ENCODE measurements around the gene MT1M. TPM values are rescaled to one million over a fixed set of nuclear protein-coding genes. Genes with fewer than 3 reads are reported as not detected.

Gene MT1M
- total RNA-seq, 4 donors from 2014 or later = 7.1 to 45.5 (median 33.8) TPM

DNA sequence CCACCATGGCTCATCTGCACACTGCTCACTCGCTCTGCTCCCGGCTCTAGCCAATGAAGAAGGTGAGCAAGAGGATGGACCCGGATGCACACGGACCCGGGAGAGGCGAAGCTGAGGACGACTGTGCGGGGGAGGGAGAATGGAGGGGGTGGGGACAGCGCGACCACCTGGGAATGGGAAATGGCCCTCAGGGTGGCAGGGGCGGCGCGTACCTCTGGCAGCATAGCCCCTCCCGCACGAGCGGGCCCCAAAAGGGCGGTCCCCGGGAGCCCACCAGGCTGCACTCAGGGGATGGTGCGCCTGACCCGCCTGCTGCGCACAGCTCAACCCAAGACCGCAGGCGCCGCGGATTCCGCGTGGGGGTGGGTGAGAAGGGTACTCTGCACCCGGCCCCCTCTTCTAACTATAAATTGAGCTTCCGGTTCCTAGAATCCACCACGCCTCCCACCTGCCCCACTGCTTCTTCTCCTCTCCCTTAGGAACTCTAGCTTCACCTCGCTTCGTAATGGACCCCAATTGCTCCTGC lies 43.3 kb downstream of the MT1M start:
- Histone ChIP-seq H3K4me3 (replicated peaks in 1 of 3) (peak overlapping the region in 2 of 3 donors; percentile 4 to 29), H3K27me3 (no peaks in the 10 kb centered on the region), H3K9me3 (no peaks in the 10 kb centered on the region), H3K27ac (no peak overlapping the region), H3K4me1 (peaks cover 6 to 16% of the 10 kb centered on the region in 2 donors), H3K36me3 (no peaks in the 10 kb centered on the region)
- intact Hi-C loops (cut with DNase I) = no loop called here
- WGBS, 2 donors = 10 to 13% methylated on average over 22 to 30 of the region's 32 CpGs
- no peak for TF ChIP-seq POLR2A (IDR thresholded peaks at IDR 0.05)
- TF ChIP-seq, protein P1, sequence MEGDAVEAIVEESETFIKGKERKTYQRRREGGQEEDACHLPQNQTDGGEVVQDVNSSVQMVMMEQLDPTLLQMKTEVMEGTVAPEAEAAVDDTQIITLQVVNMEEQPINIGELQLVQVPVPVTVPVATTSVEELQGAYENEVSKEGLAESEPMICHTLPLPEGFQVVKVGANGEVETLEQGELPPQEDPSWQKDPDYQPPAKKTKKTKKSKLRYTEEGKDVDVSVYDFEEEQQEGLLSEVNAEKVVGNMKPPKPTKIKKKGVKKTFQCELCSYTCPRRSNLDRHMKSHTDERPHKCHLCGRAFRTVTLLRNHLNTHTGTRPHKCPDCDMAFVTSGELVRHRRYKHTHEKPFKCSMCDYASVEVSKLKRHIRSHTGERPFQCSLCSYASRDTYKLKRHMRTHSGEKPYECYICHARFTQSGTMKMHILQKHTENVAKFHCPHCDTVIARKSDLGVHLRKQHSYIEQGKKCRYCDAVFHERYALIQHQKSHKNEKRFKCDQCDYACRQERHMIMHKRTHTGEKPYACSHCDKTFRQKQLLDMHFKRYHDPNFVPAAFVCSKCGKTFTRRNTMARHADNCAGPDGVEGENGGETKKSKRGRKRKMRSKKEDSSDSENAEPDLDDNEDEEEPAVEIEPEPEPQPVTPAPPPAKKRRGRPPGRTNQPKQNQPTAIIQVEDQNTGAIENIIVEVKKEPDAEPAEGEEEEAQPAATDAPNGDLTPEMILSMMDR (IDR thresholded peaks at IDR 0.05) = no peak
- peak; percentile 29 to 39 for DNase-seq

DNA sequence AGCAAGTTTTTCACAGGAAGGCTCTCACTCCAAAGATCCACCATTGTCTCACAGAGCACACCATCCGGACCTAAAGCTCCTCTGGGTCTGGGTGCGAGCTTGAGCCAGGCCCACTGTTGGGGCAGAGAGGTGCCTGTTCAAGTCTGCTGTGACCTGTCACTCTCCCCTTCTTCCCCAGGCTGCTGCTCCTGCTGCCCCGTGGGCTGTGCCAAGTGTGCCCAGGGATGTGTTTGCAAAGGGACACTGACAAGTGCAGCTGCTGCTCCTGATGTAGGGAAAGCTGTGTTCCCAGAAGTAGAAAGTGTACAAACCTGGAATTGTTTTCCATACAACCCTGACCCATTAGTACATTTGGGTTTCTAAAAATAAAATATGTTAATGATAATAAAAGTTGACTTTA lies 45.0 kb downstream of the MT1M start:
- intact Hi-C loops (cut with DNase I) = no loop called here
- TF ChIP-seq, protein P1 (IDR thresholded peaks at IDR 0.05) = no peak
- TF ChIP-seq POLR2A (IDR thresholded peaks at IDR 0.05) = no peak
- Histone ChIP-seq H3K27me3 (no peaks in the 10 kb centered on the region), H3K27ac (no peak overlapping the region), H3K4me1 (peaks cover 12 to 22% of the 10 kb centered on the region in 2 donors), H3K4me3 (replicated peaks in 1 of 3) (no peak overlapping the region), H3K36me3 (no peaks in the 10 kb centered on the region), H3K9me3 (no peaks in the 10 kb centered on the region)
- DNase-seq = no peak
- WGBS, 2 donors = 67 to 88% methylated on average over 1 to 3 of the region's 3 CpGs

DNA sequence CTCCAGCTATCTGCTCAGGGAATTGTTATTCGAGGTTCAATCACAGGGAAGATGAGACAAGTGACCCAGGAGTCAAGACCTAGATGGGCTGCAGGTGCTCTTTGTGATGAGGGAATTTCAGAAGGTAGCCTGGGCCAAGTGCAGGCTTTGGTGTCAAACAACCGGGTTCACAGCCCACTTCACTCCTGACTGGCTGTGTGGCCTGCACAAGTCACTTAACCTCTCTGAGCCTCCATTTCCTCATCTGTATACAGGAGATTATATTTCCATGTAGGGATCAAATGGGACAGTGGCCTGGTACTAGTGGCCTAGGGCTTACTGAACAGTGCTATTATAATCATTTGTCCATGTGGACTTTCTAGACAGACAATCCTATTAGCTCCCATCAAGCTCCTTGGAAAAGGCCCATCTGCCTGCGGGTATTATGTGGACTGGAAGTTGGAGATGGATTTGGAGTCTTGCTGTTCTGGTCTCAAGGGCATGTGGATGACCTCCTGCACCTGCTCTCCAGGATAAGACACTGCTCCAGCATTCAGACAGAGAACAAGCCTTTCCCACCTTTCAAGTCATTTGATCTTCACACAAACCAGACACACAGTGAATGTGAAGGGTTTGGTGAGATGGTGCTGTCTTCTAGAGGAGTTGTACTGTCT lies 46.7 kb downstream of the MT1M start:
- intact Hi-C loops (cut with DNase I) = no loop called here
- Histone ChIP-seq H3K4me3 (replicated peaks in 1 of 3) (no peak overlapping the region), H3K27ac (no peak overlapping the region), H3K36me3 (peaks cover 0 to 12% of the 10 kb centered on the region in 2 donors), H3K27me3 (no peaks in the 10 kb centered on the region), H3K9me3 (no peaks in the 10 kb centered on the region), H3K4me1 (peaks cover 20 to 23% of the 10 kb centered on the region in 2 donors)
- WGBS, 2 donors = 93 to 96% methylated on average over 3 of the region's 3 CpGs
- TF ChIP-seq POLR2A (IDR thresholded peaks at IDR 0.05) = no peak
- TF ChIP-seq, protein P1 (IDR thresholded peaks at IDR 0.05) = no peak
- no peak for DNase-seq

DNA sequence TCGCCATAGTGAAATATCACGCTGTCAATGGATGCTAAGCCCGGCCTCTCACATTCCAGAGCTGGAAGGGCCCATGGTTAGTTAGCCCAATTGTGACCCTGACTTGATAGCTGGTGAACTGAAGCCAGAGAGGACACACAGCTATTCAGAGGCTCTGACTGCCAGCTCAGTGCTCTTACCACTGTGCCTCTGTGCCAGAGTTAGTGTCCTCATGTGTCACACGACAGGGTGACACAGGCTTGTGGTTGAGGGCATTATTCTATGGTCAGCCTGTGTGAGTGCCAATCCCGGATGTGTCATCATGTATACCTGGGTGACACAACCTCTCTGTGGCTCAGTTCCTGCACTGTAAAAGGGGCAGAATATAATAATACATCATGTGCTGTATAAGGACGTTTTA lies 47.4 kb downstream of the MT1M start:
- Histone ChIP-seq H3K27ac (no peak overlapping the region), H3K27me3 (no peaks in the 10 kb centered on the region), H3K9me3 (no peaks in the 10 kb centered on the region), H3K4me3 (replicated peaks in 1 of 3) (no peak overlapping the region), H3K36me3 (peaks cover 0 to 13% of the 10 kb centered on the region in 2 donors), H3K4me1 (peaks cover 26 to 30% of the 10 kb centered on the region in 2 donors)
- intact Hi-C loops (cut with DNase I) = no loop called here
- no peak for DNase-seq
- TF ChIP-seq, protein P1 (IDR thresholded peaks at IDR 0.05) = no peak
- TF ChIP-seq POLR2A (IDR thresholded peaks at IDR 0.05) = no peak
- 91 to 93% methylated on average over 6 of the region's 6 CpGs for WGBS, 2 donors

DNA sequence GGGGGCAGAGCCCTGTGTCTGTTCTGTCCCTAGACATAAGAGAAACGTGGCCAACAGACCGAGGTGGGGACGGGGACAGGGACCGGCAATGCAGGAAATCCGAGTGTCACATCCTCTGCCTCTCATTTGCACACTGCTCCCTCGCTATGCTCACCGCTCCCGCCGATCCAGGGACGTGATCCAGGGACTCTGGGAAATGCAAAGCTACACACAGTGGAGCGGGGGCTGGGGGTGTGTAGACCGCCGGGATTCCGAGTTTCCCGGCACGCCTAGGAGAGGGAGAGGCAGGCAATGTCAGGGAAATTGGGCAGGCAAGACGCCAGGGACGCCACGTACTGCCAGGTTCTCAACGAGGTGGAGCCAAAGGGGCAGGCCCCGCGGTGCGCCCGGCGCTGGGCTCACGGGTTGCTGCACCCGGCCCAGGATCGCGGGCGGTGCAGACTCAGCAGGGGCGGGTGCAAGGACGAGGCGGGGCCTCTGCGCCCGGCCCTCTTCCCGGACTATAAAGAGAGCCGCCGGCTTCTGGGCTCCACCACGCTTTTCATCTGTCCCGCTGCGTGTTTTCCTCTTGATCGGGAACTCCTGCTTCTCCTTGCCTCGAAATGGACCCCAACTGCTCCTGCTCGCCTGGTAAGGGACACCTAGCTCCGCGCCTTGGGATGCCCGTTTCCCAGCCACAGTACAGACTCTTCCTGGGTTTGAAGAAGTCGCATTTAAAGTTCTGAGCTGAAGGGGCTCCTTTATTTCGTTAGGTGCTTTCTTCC lies 49.7 kb downstream of the MT1M start, which contains the start of gene MT1X:
TSS of gene MT1X (plus strand) at position 532 of the 764 bp plus-strand sequence. CDS start at position 603, 71 bp downstream.
- DNase-seq = peak; percentile 97 to 98
- peak; percentile 98 to 100 for TF ChIP-seq POLR2A (IDR thresholded peaks at IDR 0.05)
- TF ChIP-seq, protein P1 (IDR thresholded peaks at IDR 0.05) = peak in 1 of 6 experiments; percentile 7
- Histone ChIP-seq H3K4me1 (peaks cover 27 to 31% of the 10 kb centered on the region in 2 donors), H3K27me3 (no peaks in the 10 kb centered on the region), H3K36me3 (peaks cover 0 to 13% of the 10 kb centered on the region in 2 donors), H3K27ac (peak within 1 kb of the TSS; percentile 89 to 94 (median 92)), H3K4me3 (replicated peaks in 1 of 3) (peak within 1 kb of the TSS; percentile 84 to 98 (median 96)), H3K9me3 (no peaks in the 10 kb centered on the region)
- intact Hi-C loops (cut with DNase I) = no loop called here
- WGBS, 2 donors = 0 to 3% methylated on average over 20 of the region's 49 CpGs
